Thyroid gland (tissue), 4 donors: Measurements from ENCODE around the gene KIAA1614.

Source experiments
- CTCF ChIP-seq, 6 experiments: fragments of 200-600 bp in 3 of 6; fragments of 450-650 bp in 3 of 6; sonication (generic) in 3 of 6; IDR thresholded peaks; one replicate each; pipeline ENCODE4 v1.5.1; 2016 to 2019; ENCODE audit warnings: antibody characterized with exemption in 6 of 6, mild to moderate bottlenecking in 2 of 6, inconsistent platforms in 1 of 6, moderate library complexity in 1 of 6
- POLR2A ChIP-seq, 2 donors: fragments of 450-650 bp; IDR thresholded peaks; one replicate each; pipeline ENCODE4 v1.6.1; 2017; ENCODE audit warnings: antibody characterized with exemption in 2 of 2, mild to moderate bottlenecking in 2 of 2, moderate library complexity in 1 of 2

GRCh38 chr1:180937012-180937372 is 24.3 kb downstream of the KIAA1614 start:
- TF ChIP-seq CTCF (IDR thresholded peaks at IDR 0.05) (no peak), POLR2A (IDR thresholded peaks at IDR 0.05) (no peak)
